ENCODE data around the gene CHD2. TPM values are rescaled to one million over a fixed set of nuclear protein-coding genes. Genes with fewer than 3 reads are reported as not detected.

The CHD2 gene
- total RNA-seq, 1 experiment from 2014 or later: 120 TPM

DNA sequence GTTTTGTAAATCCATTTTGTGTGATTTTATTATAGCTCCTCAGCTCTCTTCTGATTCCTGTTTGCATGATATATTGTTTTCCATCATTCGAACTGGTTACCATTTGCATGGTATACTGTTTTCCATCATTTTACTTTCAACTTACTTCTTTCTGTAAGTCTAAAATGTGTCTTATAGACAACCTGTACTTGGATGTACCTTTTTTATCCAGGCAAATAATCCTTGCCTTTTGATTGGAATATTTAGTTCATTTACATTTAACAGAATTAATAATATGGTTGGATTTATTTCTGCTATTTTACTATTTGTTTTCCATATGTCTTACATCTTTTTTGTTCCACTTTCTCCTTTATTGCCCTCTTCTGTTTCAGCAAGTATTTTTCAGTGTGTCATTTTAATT lies 62.8 kb downstream of the CHD2 start:
- Histone ChIP-seq H3F3A (ENCODE audit: insufficient read depth, low read depth) (peaks cover 59% of the 10 kb centered on the region), H3K9me2 (ENCODE audit: insufficient read depth) (no peaks in the 10 kb centered on the region), H4K20me1 (ENCODE audit: insufficient read depth) (peaks cover 24% of the 10 kb centered on the region), H3K27ac (no peak overlapping the region), H3K4me2 (no peak overlapping the region), H3K4me3 (no peak overlapping the region), H3K9me3 (ENCODE audit: insufficient read depth, low read depth) (0 out of 2 replicates have a peak, but pooled peaks cover 4% of the 10 kb centered on the region), H3K4me1 (replicated peaks; ENCODE audit: insufficient read depth) (no peaks in the 10 kb centered on the region), H3K36me3 (ENCODE audit: low read depth) (peaks cover 71% of the 10 kb centered on the region), H3K27me3 (ENCODE audit: insufficient read depth, low read depth) (no peaks in the 10 kb centered on the region), H3K79me2 (ENCODE audit: low read depth) (peaks cover 73% of the 10 kb centered on the region), H2AFZ (no peak overlapping the region)
- no peak for TF ChIP-seq EZH2 (IDR thresholded peaks at IDR 0.05; ENCODE audit: low read depth)
- TF ChIP-seq, protein P1, sequence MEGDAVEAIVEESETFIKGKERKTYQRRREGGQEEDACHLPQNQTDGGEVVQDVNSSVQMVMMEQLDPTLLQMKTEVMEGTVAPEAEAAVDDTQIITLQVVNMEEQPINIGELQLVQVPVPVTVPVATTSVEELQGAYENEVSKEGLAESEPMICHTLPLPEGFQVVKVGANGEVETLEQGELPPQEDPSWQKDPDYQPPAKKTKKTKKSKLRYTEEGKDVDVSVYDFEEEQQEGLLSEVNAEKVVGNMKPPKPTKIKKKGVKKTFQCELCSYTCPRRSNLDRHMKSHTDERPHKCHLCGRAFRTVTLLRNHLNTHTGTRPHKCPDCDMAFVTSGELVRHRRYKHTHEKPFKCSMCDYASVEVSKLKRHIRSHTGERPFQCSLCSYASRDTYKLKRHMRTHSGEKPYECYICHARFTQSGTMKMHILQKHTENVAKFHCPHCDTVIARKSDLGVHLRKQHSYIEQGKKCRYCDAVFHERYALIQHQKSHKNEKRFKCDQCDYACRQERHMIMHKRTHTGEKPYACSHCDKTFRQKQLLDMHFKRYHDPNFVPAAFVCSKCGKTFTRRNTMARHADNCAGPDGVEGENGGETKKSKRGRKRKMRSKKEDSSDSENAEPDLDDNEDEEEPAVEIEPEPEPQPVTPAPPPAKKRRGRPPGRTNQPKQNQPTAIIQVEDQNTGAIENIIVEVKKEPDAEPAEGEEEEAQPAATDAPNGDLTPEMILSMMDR (conservative IDR thresholded peaks at IDR 0.05): no peak
- DNase-seq: no peak
- ChIA-PET CTCF (no interaction called here), POLR2A (ENCODE audit: unreplicated experiment) (no interaction called here)
- BruUV-seq (replicated peaks): no TSS peak
- intact Hi-C loops (cut with micrococcal nuclease; ENCODE audit: unreplicated experiment): no loop called here

DNA sequence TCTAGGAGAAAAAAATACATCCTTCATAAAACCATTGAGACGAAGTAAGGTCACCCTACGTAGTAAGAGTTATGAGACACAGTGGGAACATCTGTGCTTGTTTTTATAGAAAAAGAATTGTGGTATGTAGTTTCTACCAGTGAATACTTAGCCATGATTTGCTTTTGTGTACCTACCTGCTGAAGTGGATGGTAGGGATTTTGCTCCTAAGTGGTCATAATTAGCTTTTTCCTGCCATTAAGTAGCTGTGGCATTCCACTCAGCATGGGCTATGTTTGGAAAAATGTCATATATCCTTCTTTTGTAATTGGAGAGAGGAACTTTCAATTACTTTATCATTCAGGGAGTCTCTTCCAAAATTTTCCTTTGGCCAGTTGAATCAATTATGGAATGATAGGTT lies 63.7 kb downstream of the CHD2 start:
- Histone ChIP-seq H3F3A (ENCODE audit: insufficient read depth, low read depth) (peaks cover 59% of the 10 kb centered on the region), H4K20me1 (ENCODE audit: insufficient read depth) (peaks cover 15% of the 10 kb centered on the region; the same call in 1 of the 2 replicates), H3K4me1 (replicated peaks; ENCODE audit: insufficient read depth) (no peaks in the 10 kb centered on the region), H3K4me3 (no peak overlapping the region), H3K27ac (no peak overlapping the region), H3K27me3 (ENCODE audit: insufficient read depth, low read depth) (no peaks in the 10 kb centered on the region), H3K9me2 (ENCODE audit: insufficient read depth) (no peaks in the 10 kb centered on the region), H3K79me2 (ENCODE audit: low read depth) (peaks cover 67% of the 10 kb centered on the region), H3K36me3 (ENCODE audit: low read depth) (peaks cover 67% of the 10 kb centered on the region), H3K9me3 (ENCODE audit: insufficient read depth, low read depth) (0 out of 2 replicates have a peak, but pooled peaks cover 4% of the 10 kb centered on the region), H3K4me2 (no peak overlapping the region), H2AFZ (no peak overlapping the region)
- ChIA-PET CTCF (no interaction called here), POLR2A (ENCODE audit: unreplicated experiment) (no interaction called here)
- no peak for DNase-seq
- intact Hi-C loops (cut with micrococcal nuclease; ENCODE audit: unreplicated experiment): no loop called here
- no TSS peak for BruUV-seq (replicated peaks)
- no peak for TF ChIP-seq EZH2 (IDR thresholded peaks at IDR 0.05; ENCODE audit: low read depth)
- TF ChIP-seq, protein P1 (conservative IDR thresholded peaks at IDR 0.05): no peak

DNA sequence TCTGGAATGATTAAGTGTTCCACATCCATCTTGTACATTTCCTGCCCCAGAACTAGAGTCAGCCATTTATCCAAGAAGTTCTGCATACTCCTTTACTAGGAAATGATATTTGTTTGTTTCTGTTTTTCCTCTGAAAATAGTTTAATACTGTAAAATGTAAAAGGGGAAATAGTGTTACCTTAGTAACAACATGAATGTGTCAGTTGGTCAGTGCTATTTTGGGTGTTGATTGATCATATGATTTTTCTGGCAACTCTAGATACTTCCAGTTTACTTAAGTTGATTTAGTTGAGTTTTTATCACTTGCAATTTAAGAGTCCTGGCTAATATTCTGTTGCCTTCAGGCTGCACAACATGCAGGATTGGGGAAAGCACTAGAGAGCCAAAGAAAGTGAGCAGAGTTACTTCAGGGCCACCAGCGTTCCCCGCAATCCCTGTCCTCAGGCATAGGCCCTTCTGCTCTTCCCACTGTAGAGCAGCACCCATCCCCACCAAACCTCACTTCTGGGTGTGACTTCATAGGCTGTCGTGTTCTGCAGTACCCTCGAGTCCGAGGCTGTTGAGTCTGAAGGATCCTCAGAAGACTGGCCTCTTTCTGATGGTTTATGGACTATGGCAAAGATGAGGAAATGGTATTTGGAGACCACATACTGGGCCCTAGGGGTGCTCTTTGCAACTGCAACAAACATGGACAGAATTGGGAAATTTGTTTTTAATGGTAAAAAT lies 69.0 kb downstream of the CHD2 start:
- POLR2A ChIA-PET (ENCODE audit: unreplicated experiment): no interaction called here
- intact Hi-C loops (cut with micrococcal nuclease; ENCODE audit: unreplicated experiment): no loop called here
- Histone ChIP-seq H3K4me1 (replicated peaks; ENCODE audit: insufficient read depth) (no peaks in the 10 kb centered on the region), H3K27me3 (ENCODE audit: insufficient read depth, low read depth) (no peaks in the 10 kb centered on the region), H3K79me2 (ENCODE audit: low read depth) (peaks cover 39% of the 10 kb centered on the region), H4K20me1 (ENCODE audit: insufficient read depth) (0 out of 2 replicates have a peak, but pooled peaks cover 9% of the 10 kb centered on the region), H3K4me3 (no peak overlapping the region), H3K9me3 (ENCODE audit: insufficient read depth, low read depth) (no peaks in the 10 kb centered on the region), H3K9me2 (ENCODE audit: insufficient read depth) (no peaks in the 10 kb centered on the region), H2AFZ (no peak overlapping the region), H3K36me3 (ENCODE audit: low read depth) (peaks cover 63% of the 10 kb centered on the region), H3K4me2 (no peak overlapping the region), H3K27ac (no peak overlapping the region), H3F3A (ENCODE audit: insufficient read depth, low read depth) (peaks cover 55% of the 10 kb centered on the region)
- CTCF ChIA-PET: interaction anchor here (0.9 kb wide), 1 partner anchor 31 kb away, joined by 3 read pairs; no protein-coding TSS in a partner anchor
- no TSS peak for BruUV-seq (replicated peaks)
- no peak for DNase-seq
- TF ChIP-seq, protein P1 (conservative IDR thresholded peaks at IDR 0.05): no peak
- TF ChIP-seq EZH2 (IDR thresholded peaks at IDR 0.05; ENCODE audit: low read depth): no peak
